GM12878 (cell line): Measurements from ENCODE around the gene TRIM46. TPM values are rescaled to one million over a fixed set of nuclear protein-coding genes. Genes with fewer than 3 reads are reported as not detected.

Experiments used
- MEF2A ChIP-seq: IDR thresholded peaks from 2 replicates; pipeline ENCODE4 v1.6.1; 2011; ENCODE audit warnings: low read depth, mild to moderate bottlenecking, low read length, moderate library complexity; ENCODE audit not compliant: insufficient read depth
- MTA2 ChIP-seq: fragments of 450-650 bp; IDR thresholded peaks from 2 replicates; pipeline ENCODE4 v1.6.1; 2016; ENCODE audit warnings: low read depth, mild to moderate bottlenecking, moderate library complexity
- NFIC ChIP-seq: IDR thresholded peaks from 2 replicates; pipeline ENCODE4 v1.6.1; 2012; ENCODE audit warnings: low read depth, mild to moderate bottlenecking, inconsistent platforms, low read length, moderate library complexity
- SPI1 ChIP-seq: IDR thresholded peaks from 2 replicates; pipeline ENCODE4 v1.6.1; 2011; ENCODE audit warnings: low read depth, mild to moderate bottlenecking, low read length, moderate library complexity, borderline replicate concordance; ENCODE audit not compliant: insufficient read depth
- TCF12 ChIP-seq: IDR thresholded peaks from 2 replicates; pipeline ENCODE4 v1.6.1; 2011; ENCODE audit warnings: low read depth, mild to moderate bottlenecking, low read length
- ZZZ3 ChIP-seq: IDR thresholded peaks from 2 replicates; pipeline ENCODE4 v1.6.1; 2011; ENCODE audit warnings: low read depth; ENCODE audit not compliant: control insufficient read depth, insufficient read length
- polyA plus RNA-seq, 11 experiments: library from polyadenylated mRNA; depleted of rRNA in 4 of 11; unstranded in 6 of 11; stranded (reverse) in 5 of 11; fragments of >200 nt; fragmentation: Nextera tagmentation in 4 of 11; fragmentation: Illumina TruSeq in 1 of 11; extraction: Ambion mirVana in 4 of 11; extraction: Trizol in 1 of 11; gene quantifications; 1 replicate in 1 of 11; 2 replicates in 10 of 11; pipeline versions ENCODE4 v1.2.1 to v1.2.3, GENCODE V29; 2011 to 2016; ENCODE audit warnings: inconsistent platforms in 2 of 11, missing spikeins in 2 of 11, low read depth in 1 of 11
- total RNA-seq, 4 experiments: library from RNA; depleted of rRNA in 3 of 4; stranded (reverse); fragments of >200 nt in 3 of 4; fragmentation: Illumina TruSeq in 1 of 4; extraction: Trizol in 1 of 4; gene quantifications; 2 replicates each; pipeline versions ENCODE4 v1.2.1 to v1.2.3, GENCODE V29; 2013 to 2021
- TF ChIP-seq, protein P1 (sequence below): fragments of 450-650 bp; IDR thresholded peaks from 2 replicates; pipeline ENCODE4 v1.6.1; 2017; ENCODE audit warnings: mild to moderate bottlenecking, moderate library complexity
- TF ChIP-seq, protein P2 (sequence below): fragments of 450-650 bp; IDR thresholded peaks from 2 replicates; pipeline ENCODE4 v1.6.1; 2018; ENCODE audit warnings: mild to moderate bottlenecking, low read depth, moderate library complexity; ENCODE audit not compliant: partially characterized antibody
- TF ChIP-seq, protein P3 (sequence below): fragments of 450-650 bp; IDR thresholded peaks from 2 replicates; pipeline ENCODE4 v1.6.1; 2017; ENCODE audit warnings: antibody characterized with exemption, mild to moderate bottlenecking, moderate library complexity
- TF ChIP-seq, protein P4 (sequence below): fragments of 450-650 bp; IDR thresholded peaks from 2 replicates; pipeline ENCODE4 v1.6.1; 2016; ENCODE audit warnings: mild to moderate bottlenecking
- TF ChIP-seq, protein P5 (sequence below): IDR thresholded peaks from 2 replicates; pipeline ENCODE4 v1.6.1; 2011; ENCODE audit warnings: low read depth, low read length, improper control_type of control experiment, borderline replicate concordance
- TF ChIP-seq, protein P6 (sequence below): fragments of 450-650 bp; IDR thresholded peaks from 2 replicates; pipeline ENCODE4 v1.6.1; 2016; ENCODE audit warnings: mild to moderate bottlenecking, moderate library complexity, borderline replicate concordance

The TRIM46 gene
- total and polyA plus RNA-seq, 10 of the 15 experiments (the other 5 are each of a cell fraction or from before 2014, with no cell fraction given): 0.08 to 3.1 (median 0.97) TPM

DNA sequence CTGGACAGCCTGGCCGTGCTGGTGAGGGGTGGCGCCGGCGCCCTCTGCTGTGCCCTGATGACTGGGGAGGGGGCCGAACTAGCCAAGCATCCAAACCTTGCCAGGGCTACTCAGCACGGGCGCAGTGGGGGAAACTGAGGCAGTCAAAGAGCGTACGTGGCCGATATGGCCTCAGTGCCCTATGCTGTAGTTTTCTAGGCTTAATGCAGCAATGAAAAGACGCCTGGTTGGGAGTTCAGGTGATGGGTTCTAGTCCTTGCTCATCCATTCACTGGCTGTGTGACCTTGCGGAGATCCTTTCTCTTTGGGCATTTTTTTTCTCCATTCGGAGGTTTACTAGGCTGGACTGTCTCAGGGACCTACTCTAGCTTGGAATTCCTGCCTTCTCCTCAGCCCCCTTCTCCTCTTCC is 35.7 kb downstream of the TRIM46 start (continued):
- TF ChIP-seq, protein P1, sequence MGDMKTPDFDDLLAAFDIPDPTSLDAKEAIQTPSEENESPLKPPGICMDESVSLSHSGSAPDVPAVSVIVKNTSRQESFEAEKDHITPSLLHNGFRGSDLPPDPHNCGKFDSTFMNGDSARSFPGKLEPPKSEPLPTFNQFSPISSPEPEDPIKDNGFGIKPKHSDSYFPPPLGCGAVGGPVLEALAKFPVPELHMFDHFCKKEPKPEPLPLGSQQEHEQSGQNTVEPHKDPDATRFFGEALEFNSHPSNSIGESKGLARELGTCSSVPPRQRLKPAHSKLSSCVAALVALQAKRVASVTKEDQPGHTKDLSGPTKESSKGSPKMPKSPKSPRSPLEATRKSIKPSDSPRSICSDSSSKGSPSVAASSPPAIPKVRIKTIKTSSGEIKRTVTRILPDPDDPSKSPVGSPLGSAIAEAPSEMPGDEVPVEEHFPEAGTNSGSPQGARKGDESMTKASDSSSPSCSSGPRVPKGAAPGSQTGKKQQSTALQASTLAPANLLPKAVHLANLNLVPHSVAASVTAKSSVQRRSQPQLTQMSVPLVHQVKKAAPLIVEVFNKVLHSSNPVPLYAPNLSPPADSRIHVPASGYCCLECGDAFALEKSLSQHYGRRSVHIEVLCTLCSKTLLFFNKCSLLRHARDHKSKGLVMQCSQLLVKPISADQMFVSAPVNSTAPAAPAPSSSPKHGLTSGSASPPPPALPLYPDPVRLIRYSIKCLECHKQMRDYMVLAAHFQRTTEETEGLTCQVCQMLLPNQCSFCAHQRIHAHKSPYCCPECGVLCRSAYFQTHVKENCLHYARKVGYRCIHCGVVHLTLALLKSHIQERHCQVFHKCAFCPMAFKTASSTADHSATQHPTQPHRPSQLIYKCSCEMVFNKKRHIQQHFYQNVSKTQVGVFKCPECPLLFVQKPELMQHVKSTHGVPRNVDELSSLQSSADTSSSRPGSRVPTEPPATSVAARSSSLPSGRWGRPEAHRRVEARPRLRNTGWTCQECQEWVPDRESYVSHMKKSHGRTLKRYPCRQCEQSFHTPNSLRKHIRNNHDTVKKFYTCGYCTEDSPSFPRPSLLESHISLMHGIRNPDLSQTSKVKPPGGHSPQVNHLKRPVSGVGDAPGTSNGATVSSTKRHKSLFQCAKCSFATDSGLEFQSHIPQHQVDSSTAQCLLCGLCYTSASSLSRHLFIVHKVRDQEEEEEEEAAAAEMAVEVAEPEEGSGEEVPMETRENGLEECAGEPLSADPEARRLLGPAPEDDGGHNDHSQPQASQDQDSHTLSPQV: no peak
- TF ChIP-seq, protein P2, sequence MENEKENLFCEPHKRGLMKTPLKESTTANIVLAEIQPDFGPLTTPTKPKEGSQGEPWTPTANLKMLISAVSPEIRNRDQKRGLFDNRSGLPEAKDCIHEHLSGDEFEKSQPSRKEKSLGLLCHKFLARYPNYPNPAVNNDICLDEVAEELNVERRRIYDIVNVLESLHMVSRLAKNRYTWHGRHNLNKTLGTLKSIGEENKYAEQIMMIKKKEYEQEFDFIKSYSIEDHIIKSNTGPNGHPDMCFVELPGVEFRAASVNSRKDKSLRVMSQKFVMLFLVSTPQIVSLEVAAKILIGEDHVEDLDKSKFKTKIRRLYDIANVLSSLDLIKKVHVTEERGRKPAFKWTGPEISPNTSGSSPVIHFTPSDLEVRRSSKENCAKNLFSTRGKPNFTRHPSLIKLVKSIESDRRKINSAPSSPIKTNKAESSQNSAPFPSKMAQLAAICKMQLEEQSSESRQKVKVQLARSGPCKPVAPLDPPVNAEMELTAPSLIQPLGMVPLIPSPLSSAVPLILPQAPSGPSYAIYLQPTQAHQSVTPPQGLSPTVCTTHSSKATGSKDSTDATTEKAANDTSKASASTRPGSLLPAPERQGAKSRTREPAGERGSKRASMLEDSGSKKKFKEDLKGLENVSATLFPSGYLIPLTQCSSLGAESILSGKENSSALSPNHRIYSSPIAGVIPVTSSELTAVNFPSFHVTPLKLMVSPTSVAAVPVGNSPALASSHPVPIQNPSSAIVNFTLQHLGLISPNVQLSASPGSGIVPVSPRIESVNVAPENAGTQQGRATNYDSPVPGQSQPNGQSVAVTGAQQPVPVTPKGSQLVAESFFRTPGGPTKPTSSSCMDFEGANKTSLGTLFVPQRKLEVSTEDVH: no peak
- TF ChIP-seq MTA2: peak; percentile 58; the same call in 1 of the 2 replicates
- no peak for TF ChIP-seq ZZZ3
- TF ChIP-seq, protein P3, sequence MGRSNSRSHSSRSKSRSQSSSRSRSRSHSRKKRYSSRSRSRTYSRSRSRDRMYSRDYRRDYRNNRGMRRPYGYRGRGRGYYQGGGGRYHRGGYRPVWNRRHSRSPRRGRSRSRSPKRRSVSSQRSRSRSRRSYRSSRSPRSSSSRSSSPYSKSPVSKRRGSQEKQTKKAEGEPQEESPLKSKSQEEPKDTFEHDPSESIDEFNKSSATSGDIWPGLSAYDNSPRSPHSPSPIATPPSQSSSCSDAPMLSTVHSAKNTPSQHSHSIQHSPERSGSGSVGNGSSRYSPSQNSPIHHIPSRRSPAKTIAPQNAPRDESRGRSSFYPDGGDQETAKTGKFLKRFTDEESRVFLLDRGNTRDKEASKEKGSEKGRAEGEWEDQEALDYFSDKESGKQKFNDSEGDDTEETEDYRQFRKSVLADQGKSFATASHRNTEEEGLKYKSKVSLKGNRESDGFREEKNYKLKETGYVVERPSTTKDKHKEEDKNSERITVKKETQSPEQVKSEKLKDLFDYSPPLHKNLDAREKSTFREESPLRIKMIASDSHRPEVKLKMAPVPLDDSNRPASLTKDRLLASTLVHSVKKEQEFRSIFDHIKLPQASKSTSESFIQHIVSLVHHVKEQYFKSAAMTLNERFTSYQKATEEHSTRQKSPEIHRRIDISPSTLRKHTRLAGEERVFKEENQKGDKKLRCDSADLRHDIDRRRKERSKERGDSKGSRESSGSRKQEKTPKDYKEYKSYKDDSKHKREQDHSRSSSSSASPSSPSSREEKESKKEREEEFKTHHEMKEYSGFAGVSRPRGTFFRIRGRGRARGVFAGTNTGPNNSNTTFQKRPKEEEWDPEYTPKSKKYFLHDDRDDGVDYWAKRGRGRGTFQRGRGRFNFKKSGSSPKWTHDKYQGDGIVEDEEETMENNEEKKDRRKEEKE: no peak
- no peak for TF ChIP-seq SPI1
- TF ChIP-seq, protein P4, sequence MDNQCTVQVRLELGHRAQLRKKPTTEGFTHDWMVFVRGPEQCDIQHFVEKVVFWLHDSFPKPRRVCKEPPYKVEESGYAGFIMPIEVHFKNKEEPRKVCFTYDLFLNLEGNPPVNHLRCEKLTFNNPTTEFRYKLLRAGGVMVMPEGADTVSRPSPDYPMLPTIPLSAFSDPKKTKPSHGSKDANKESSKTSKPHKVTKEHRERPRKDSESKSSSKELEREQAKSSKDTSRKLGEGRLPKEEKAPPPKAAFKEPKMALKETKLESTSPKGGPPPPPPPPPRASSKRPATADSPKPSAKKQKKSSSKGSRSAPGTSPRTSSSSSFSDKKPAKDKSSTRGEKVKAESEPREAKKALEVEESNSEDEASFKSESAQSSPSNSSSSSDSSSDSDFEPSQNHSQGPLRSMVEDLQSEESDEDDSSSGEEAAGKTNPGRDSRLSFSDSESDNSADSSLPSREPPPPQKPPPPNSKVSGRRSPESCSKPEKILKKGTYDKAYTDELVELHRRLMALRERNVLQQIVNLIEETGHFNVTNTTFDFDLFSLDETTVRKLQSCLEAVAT: 0 out of 2 replicates have a peak, but pooled peaks have one; percentile 22
- TF ChIP-seq, protein P5, sequence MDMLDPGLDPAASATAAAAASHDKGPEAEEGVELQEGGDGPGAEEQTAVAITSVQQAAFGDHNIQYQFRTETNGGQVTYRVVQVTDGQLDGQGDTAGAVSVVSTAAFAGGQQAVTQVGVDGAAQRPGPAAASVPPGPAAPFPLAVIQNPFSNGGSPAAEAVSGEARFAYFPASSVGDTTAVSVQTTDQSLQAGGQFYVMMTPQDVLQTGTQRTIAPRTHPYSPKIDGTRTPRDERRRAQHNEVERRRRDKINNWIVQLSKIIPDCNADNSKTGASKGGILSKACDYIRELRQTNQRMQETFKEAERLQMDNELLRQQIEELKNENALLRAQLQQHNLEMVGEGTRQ: no peak
- no peak for TF ChIP-seq MEF2A
- no peak for TF ChIP-seq NFIC
- no peak for TF ChIP-seq TCF12
- TF ChIP-seq, protein P6, sequence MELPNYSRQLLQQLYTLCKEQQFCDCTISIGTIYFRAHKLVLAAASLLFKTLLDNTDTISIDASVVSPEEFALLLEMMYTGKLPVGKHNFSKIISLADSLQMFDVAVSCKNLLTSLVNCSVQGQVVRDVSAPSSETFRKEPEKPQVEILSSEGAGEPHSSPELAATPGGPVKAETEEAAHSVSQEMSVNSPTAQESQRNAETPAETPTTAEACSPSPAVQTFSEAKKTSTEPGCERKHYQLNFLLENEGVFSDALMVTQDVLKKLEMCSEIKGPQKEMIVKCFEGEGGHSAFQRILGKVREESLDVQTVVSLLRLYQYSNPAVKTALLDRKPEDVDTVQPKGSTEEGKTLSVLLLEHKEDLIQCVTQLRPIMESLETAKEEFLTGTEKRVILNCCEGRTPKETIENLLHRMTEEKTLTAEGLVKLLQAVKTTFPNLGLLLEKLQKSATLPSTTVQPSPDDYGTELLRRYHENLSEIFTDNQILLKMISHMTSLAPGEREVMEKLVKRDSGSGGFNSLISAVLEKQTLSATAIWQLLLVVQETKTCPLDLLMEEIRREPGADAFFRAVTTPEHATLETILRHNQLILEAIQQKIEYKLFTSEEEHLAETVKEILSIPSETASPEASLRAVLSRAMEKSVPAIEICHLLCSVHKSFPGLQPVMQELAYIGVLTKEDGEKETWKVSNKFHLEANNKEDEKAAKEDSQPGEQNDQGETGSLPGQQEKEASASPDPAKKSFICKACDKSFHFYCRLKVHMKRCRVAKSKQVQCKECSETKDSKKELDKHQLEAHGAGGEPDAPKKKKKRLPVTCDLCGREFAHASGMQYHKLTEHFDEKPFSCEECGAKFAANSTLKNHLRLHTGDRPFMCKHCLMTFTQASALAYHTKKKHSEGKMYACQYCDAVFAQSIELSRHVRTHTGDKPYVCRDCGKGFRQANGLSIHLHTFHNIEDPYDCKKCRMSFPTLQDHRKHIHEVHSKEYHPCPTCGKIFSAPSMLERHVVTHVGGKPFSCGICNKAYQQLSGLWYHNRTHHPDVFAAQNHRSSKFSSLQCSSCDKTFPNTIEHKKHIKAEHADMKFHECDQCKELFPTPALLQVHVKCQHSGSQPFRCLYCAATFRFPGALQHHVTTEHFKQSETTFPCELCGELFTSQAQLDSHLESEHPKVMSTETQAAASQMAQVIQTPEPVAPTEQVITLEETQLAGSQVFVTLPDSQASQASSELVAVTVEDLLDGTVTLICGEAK: peak; percentile 11; the same call in 1 of the 2 replicates
